SJSA1 (cell line): Measurements from ENCODE around the gene PNMT. TPM values are rescaled to one million over a fixed set of nuclear protein-coding genes. Genes with fewer than 3 reads are reported as not detected.

ENCODE experiments used
- DNase-seq, 2 experiments: peaks; one replicate each; pipeline ENCODE4 v3.0.0-alpha.2; 2015 to 2020; ENCODE audit warnings: low spot score in 2 of 2, low read depth in 1 of 2
- H3K27ac ChIP-seq: fragments of 250-450 bp; sonication (Bioruptor Pico); 2 replicates; pipeline ENCODE4 v1.5.1; 2020; ENCODE audit warnings: mild to moderate bottlenecking, moderate library complexity
- H3K27me3 ChIP-seq: fragments of 250-450 bp; sonication (Bioruptor Pico); replicated peaks from 2 replicates; pipeline ENCODE4 v1.5.1; 2020; ENCODE audit warnings: mild to moderate bottlenecking, moderate library complexity
- H3K36me3 ChIP-seq: fragments of 250-450 bp; sonication (Bioruptor Pico); 2 replicates; pipeline ENCODE4 v1.5.1; 2020; ENCODE audit warnings: mild to moderate bottlenecking
- H3K4me1 ChIP-seq: fragments of 250-450 bp; sonication (Bioruptor Pico); replicated peaks from 2 replicates; pipeline ENCODE4 v1.6.1; 2021; ENCODE audit warnings: mild to moderate bottlenecking
- H3K4me3 ChIP-seq: fragments of 250-450 bp; sonication (Bioruptor Pico); 2 replicates; pipeline ENCODE4 v1.5.1; 2020; ENCODE audit warnings: mild to moderate bottlenecking
- H3K9me3 ChIP-seq: fragments of 250-450 bp; sonication (Bioruptor Pico); replicated peaks from 2 replicates; pipeline ENCODE4 v1.5.1; 2020; ENCODE audit warnings: mild to moderate bottlenecking
- total RNA-seq: library from RNA; depleted of rRNA; stranded (reverse); fragments of >200 nt; shearing (Covaris generic); gene quantifications from 2 replicates; pipeline ENCODE4 v1.2.3, GENCODE V29; 2014

The PNMT gene
- total RNA-seq, 1 experiment from 2014 or later: not detected

- no peak for DNase-seq
- no peak overlapping the region for H3K27ac ChIP-seq
- H3K27me3 ChIP-seq: peaks cover 48% of the 10 kb centered on the region
- H3K9me3 ChIP-seq: no peaks in the 10 kb centered on the region
- H3K4me1 ChIP-seq: 0 out of 2 replicates have a peak, but pooled peaks cover 4% of the 10 kb centered on the region
- H3K36me3 ChIP-seq: no peaks in the 10 kb centered on the region
- no peak overlapping the region for H3K4me3 ChIP-seq
These were observed 40.3 kb upstream of the PNMT start for GRCh38 chr17:39627712-39628516.

DNA sequence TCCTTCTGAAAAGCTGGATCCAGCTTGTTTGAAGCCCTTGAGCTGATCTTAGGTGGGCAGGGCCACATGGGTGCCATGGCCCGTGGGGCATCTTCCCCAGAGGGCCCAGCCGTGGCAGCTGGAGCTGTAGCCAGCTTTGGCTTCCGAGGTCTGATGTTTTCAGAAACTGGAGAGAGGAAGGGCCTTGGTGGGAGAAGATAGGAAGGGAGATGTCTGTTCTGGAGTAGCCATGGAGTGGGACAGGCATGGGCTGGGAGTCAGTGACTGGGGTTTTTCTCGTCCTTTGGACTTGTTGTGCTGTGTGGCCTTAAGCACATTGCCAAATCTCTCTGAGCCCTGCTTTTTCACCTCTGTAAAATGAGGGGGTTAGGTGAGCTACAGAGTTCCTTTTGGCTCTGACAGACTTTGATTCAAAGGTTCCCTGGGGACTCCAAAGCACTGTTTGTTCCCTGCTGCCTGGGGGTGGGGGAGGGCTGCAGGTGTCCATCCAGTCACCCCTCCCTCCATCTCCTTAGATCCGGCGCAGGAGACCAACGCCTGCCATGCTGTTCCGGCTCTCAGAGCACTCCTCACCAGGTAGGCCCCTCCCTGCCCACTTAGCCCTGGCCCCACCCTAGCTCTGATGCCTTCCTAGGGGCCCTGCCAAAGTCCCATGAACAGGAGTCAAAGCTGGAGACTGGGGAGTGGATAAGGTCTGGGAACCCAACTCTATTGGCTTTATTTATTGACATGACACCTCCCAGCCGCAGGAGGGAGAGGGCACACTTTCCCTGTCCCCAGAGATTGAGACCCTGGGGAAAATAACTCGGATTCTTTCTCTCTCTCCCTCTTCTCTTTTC lies 39.4 kb upstream of the PNMT start:
- Histone ChIP-seq H3K4me3 (no peak overlapping the region), H3K27me3 (peaks cover 46% of the 10 kb centered on the region), H3K9me3 (no peaks in the 10 kb centered on the region), H3K27ac (no peak overlapping the region), H3K4me1 (no peaks in the 10 kb centered on the region), H3K36me3 (no peaks in the 10 kb centered on the region)
- DNase-seq: no peak

- Histone ChIP-seq H3K9me3 (no peaks in the 10 kb centered on the region), H3K27ac (no peak overlapping the region), H3K27me3 (peaks cover 46% of the 10 kb centered on the region), H3K36me3 (no peaks in the 10 kb centered on the region), H3K4me3 (no peak overlapping the region), H3K4me1 (no peaks in the 10 kb centered on the region)
- DNase-seq: no peak
These were observed 38.8 kb upstream of the PNMT start for GRCh38 chr17:39629494-39629880.

DNA sequence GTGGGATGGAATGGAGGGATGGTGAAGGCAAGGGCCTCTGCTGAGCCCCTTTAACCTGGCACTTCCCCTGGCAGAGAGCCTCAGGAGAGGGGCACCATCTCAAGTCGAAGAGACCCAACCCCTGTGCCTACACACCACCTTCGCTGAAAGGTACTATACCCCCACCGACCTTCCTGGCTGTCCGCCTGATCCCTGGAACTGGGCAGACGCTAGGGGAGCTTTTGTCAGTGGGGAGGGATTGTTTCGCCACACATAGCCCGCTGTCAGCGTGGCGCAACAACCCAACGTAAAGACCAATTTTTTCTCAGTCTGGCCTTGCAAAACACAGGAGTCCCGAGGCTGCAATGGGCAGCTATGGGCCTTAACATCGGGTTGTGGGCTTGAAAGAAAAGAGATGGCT lies 38.4 kb upstream of the PNMT start:
- H3K27me3 ChIP-seq: peaks cover 46% of the 10 kb centered on the region
- no peaks in the 10 kb centered on the region for H3K36me3 ChIP-seq

DNA sequence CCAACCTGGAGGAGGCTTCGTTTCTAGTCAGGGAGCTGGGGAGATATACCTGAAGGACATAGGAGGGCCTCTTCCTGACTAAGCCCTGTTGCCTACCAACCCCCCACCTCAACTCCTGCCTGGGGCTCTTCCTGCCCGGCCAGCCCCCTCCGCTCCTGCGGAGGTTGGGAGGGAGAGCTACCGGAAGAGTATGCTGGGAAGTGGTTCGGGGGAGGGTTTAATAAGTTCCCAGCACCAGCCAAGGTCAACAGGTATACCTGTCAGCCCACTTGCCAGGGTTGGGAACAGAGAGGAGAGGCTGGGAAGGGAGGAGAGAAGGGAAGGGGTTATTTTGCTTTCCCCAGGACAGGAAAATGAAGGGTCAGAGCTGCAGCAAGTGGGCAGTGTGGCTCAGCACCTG lies 36.9 kb upstream of the PNMT start:
- Histone ChIP-seq H3K27me3 (peaks cover 34% of the 10 kb centered on the region), H3K9me3 (no peaks in the 10 kb centered on the region), H3K4me3 (no peak overlapping the region), H3K36me3 (no peaks in the 10 kb centered on the region), H3K4me1 (peaks cover 2% of the 10 kb centered on the region), H3K27ac (no peak overlapping the region)
- no peak for DNase-seq

More for the DNA sequence above, 38.4 kb upstream of the PNMT start:
- H3K9me3 ChIP-seq: no peaks in the 10 kb centered on the region
- no peak for DNase-seq
- no peak overlapping the region for H3K4me3 ChIP-seq
- no peaks in the 10 kb centered on the region for H3K4me1 ChIP-seq
- H3K27ac ChIP-seq: no peak overlapping the region

DNA sequence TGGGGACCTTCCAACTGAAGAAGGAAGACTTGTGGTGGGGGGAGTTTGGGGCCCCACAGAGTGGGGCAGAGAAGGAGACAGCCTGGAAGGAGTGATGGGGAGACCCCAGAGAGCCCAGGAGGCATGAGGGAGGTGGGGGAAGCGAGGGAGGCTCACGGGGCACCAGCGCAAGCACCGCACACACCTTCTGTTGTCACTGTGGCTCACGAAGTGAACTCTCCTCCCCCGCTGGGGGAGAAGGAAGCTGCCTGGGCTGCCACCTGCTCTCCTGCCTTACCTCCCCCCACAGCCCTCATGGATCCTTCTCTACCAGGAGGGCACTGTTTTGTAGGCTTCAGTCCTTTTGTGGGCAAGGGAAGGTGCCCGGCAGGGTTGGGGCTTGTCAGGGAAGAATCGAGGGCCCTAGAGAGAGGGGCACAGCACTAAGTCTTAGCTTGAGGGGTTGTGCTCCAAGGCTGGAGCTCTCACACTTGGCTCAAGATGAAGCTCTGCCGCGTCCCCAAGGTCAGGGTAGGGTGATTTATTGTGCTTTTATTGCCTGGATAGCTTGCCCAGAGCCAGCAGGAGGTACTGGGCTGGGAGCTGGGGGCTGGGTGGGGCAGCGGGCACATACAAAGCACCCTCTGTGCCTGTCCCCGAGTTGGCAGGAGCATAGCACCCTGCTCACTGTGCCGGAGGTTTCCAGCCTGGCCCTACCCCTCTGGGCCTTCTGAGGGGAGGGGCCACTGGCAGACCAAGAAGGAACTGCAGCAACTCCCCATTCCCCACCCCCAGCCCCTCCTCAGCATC lies 35.9 kb upstream of the PNMT start:
- peaks cover 25% of the 10 kb centered on the region for H3K27me3 ChIP-seq
- no peak overlapping the region for H3K27ac ChIP-seq
- peaks cover 6% of the 10 kb centered on the region for H3K4me1 ChIP-seq

DNA sequence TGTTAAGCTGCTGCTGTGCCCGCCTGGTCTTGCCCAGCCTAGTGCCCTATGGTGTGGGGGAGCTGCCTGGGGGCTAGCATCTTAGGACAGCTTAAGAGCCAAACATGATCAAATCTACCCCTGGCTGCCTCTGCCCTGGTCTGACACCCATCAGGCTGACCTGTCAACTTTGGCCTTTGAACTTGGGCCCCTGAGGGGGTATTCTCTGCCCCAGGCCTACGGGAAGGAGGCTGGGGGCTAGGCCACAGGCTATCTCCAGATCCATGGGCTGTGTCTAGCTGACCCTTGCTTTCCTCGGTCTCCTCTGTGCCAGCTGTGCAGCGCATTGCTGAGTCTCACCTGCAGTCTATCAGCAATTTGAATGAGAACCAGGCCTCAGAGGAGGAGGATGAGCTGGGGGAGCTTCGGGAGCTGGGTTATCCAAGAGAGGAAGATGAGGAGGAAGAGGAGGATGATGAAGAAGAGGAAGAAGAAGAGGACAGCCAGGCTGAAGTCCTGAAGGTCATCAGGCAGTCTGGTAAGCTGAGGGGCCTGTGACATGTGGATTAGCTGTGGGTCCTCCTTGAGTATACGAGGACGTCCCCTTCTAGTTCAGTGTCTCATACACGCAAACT lies 34.6 kb upstream of the PNMT start:
- Histone ChIP-seq H3K27ac (no peak overlapping the region), H3K36me3 (peaks cover 4% of the 10 kb centered on the region), H3K27me3 (peaks cover 14% of the 10 kb centered on the region; the same call in 1 of the 2 replicates), H3K4me3 (no peak overlapping the region), H3K4me1 (peaks cover 13% of the 10 kb centered on the region), H3K9me3 (no peaks in the 10 kb centered on the region)
- DNase-seq: no peak

More for the DNA sequence above, 35.9 kb upstream of the PNMT start:
- Histone ChIP-seq H3K9me3 (no peaks in the 10 kb centered on the region), H3K36me3 (peaks cover 4% of the 10 kb centered on the region), H3K4me3 (no peak overlapping the region)
- no peak for DNase-seq

GRCh38 chr17:39634384-39634871 lies 33.8 kb upstream of the PNMT start:
- Histone ChIP-seq H3K4me1 (peaks cover 13% of the 10 kb centered on the region), H3K36me3 (peaks cover 4% of the 10 kb centered on the region), H3K4me3 (no peak overlapping the region), H3K9me3 (no peaks in the 10 kb centered on the region), H3K27ac (no peak overlapping the region), H3K27me3 (peaks cover 14% of the 10 kb centered on the region; the same call in 1 of the 2 replicates)
- peak in 1 of 2 experiments; percentile 51 for DNase-seq

DNA sequence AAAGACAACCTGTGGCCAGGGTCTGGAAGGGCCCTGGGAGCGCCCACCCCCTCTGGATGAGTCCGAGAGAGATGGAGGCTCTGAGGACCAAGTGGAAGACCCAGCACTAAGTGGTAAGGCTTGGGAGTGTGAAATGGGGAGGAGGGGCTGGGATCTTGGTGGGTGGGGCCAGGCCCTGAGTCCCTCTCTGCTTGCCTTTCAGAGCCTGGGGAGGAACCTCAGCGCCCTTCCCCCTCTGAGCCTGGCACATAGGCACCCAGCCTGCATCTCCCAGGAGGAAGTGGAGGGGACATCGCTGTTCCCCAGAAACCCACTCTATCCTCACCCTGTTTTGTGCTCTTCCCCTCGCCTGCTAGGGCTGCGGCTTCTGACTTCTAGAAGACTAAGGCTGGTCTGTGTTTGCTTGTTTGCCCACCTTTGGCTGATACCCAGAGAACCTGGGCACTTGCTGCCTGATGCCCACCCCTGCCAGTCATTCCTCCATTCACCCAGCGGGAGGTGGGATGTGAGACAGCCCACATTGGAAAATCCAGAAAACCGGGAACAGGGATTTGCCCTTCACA lies 32.6 kb upstream of the PNMT start:
- no peaks in the 10 kb centered on the region for H3K9me3 ChIP-seq
- no peak overlapping the region for H3K27ac ChIP-seq

GRCh38 chr17:39636587-39636926 lies 31.7 kb upstream of the PNMT start:
- H3K27me3 ChIP-seq: peaks cover 5% of the 10 kb centered on the region; the same call in 1 of the 2 replicates
- H3K4me1 ChIP-seq: peaks cover 13% of the 10 kb centered on the region
- H3K9me3 ChIP-seq: no peaks in the 10 kb centered on the region
- DNase-seq: no peak
- H3K36me3 ChIP-seq: peaks cover 4% of the 10 kb centered on the region
- peak overlapping the region; percentile 92 for H3K27ac ChIP-seq
- H3K4me3 ChIP-seq: peak overlapping the region; percentile 97

More for the DNA sequence above, 32.6 kb upstream of the PNMT start:
- Histone ChIP-seq H3K4me3 (no peak overlapping the region), H3K27me3 (peaks cover 8% of the 10 kb centered on the region; the same call in 1 of the 2 replicates), H3K4me1 (peaks cover 13% of the 10 kb centered on the region), H3K36me3 (peaks cover 4% of the 10 kb centered on the region)
- no peak for DNase-seq

- Histone ChIP-seq H3K27ac (peak within 1 kb of the TSS; percentile 92), H3K27me3 (peaks cover 2% of the 10 kb centered on the region; the same call in 1 of the 2 replicates), H3K4me3 (peak within 1 kb of the TSS; percentile 97), H3K36me3 (peaks cover 4% of the 10 kb centered on the region), H3K9me3 (no peaks in the 10 kb centered on the region), H3K4me1 (peaks cover 13% of the 10 kb centered on the region)
- DNase-seq: peak; percentile 76 to 90
These were observed 31.1 kb upstream of the PNMT start, which contains the start of gene STARD3 for GRCh38 chr17:39636927-39637736. STARD3 (plus strand) TSS chr17:39637144; CDS start chr17:39653532, 16,388 bp downstream.

DNA sequence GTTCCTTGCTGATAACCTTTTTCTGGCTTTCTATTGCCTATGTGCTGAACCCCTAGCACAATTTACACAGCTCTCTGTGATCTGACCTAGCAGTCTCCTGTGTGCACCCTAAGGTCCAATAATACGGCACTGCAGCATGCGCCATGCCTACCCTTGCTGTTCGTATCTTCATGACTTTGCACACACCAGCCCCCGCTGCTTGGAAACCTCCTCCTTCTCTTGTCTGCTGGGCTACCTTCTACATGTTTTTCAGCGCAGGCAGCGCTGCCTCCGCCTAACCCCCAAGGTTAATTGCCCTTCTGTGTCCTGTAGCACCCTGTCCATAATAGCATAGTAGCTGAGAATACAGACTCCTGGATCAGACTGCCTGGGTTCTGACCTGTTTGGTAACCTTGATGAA lies 29.9 kb upstream of the PNMT start:
- no peak overlapping the region for H3K27ac ChIP-seq
- no peak overlapping the region for H3K4me3 ChIP-seq
- peaks cover 4% of the 10 kb centered on the region for H3K36me3 ChIP-seq
- no peaks in the 10 kb centered on the region for H3K9me3 ChIP-seq
- no peaks in the 10 kb centered on the region for H3K27me3 ChIP-seq
- no peak for DNase-seq
- H3K4me1 ChIP-seq: peaks cover 19% of the 10 kb centered on the region
